Measurements from ENCODE around the gene CALHM5.

CALHM5 gene

GRCh38 chr6:116557893-116558292, 46.5 kb downstream of the CALHM5 start:
- no peaks in the 10 kb centered on the region for H3K4me1 ChIP-seq (ENCODE audit: insufficient read depth, low read length, poor library complexity, severe bottlenecking)

GRCh38 chr6:116560130-116560529, 48.7 kb downstream of the CALHM5 start:
- H3K27me3 ChIP-seq (ENCODE audit: insufficient read depth, low read length, poor library complexity, severe bottlenecking) = no peaks in the 10 kb centered on the region
- no peaks in the 10 kb centered on the region for H3K79me2 ChIP-seq (ENCODE audit: insufficient read depth, low read length)
- no peaks in the 10 kb centered on the region for H3K9me2 ChIP-seq (replicated peaks; ENCODE audit: low read depth, low read length)
- no peaks in the 10 kb centered on the region for H3K4me1 ChIP-seq (ENCODE audit: insufficient read depth, low read length, poor library complexity, severe bottlenecking)
- H4K20me1 ChIP-seq (ENCODE audit: insufficient read depth, low read length, poor library complexity, severe bottlenecking) = no peaks in the 10 kb centered on the region
- TF ChIP-seq CTCF (conservative IDR thresholded peaks at IDR 0.05; ENCODE audit: low read length) (no peak), EZH2phosphoT487 (IDR thresholded peaks at IDR 0.05; ENCODE audit: borderline replicate concordance) (no peak)
- H3K4me3 ChIP-seq (ENCODE audit: low read length, poor library complexity, severe bottlenecking) = no peak overlapping the region
- H3K9ac ChIP-seq (ENCODE audit: low read depth, low read length, poor library complexity, severe bottlenecking) = no peak overlapping the region
- no peaks in the 10 kb centered on the region for H3K9me3 ChIP-seq (ENCODE audit: insufficient read depth, low read depth, low read length)
- H3K36me3 ChIP-seq (ENCODE audit: insufficient read depth, low read length) = no peaks in the 10 kb centered on the region
- no peaks in the 10 kb centered on the region for H3F3A ChIP-seq (ENCODE audit: low read depth)
- peak overlapping the region; percentile 40; the same call in 1 of the 2 replicates for H2AFZ ChIP-seq (ENCODE audit: low read length)
- no peak overlapping the region for H3K4me2 ChIP-seq (ENCODE audit: low read depth, low read length, poor library complexity, severe bottlenecking)

More at GRCh38 chr6:116557893-116558292, 46.5 kb downstream of the CALHM5 start:
- no peaks in the 10 kb centered on the region for H4K20me1 ChIP-seq (ENCODE audit: insufficient read depth, low read length, poor library complexity, severe bottlenecking)
- no peak overlapping the region for H3K9ac ChIP-seq (ENCODE audit: low read depth, low read length, poor library complexity, severe bottlenecking)
- H2AFZ ChIP-seq (ENCODE audit: low read length) = no peak overlapping the region
- no peak for TF ChIP-seq CTCF (conservative IDR thresholded peaks at IDR 0.05; ENCODE audit: low read length)
- no peak for TF ChIP-seq EZH2phosphoT487 (IDR thresholded peaks at IDR 0.05; ENCODE audit: borderline replicate concordance)
- H3K4me2 ChIP-seq (ENCODE audit: low read depth, low read length, poor library complexity, severe bottlenecking) = no peak overlapping the region
- H3K36me3 ChIP-seq (ENCODE audit: insufficient read depth, low read length) = no peaks in the 10 kb centered on the region
- H3K9me2 ChIP-seq (replicated peaks; ENCODE audit: low read depth, low read length) = no peaks in the 10 kb centered on the region
- no peak overlapping the region for H3K4me3 ChIP-seq (ENCODE audit: low read length, poor library complexity, severe bottlenecking)
- no peaks in the 10 kb centered on the region for H3F3A ChIP-seq (ENCODE audit: low read depth)
- no peaks in the 10 kb centered on the region for H3K27me3 ChIP-seq (ENCODE audit: insufficient read depth, low read length, poor library complexity, severe bottlenecking)
- H3K79me2 ChIP-seq (ENCODE audit: insufficient read depth, low read length) = no peaks in the 10 kb centered on the region
- H3K9me3 ChIP-seq (ENCODE audit: insufficient read depth, low read depth, low read length) = no peaks in the 10 kb centered on the region

- Histone ChIP-seq H3K27me3 (ENCODE audit: insufficient read depth, low read length, poor library complexity, severe bottlenecking) (no peaks in the 10 kb centered on the region), H3K4me2 (ENCODE audit: low read depth, low read length, poor library complexity, severe bottlenecking) (no peak overlapping the region), H3K9me3 (ENCODE audit: insufficient read depth, low read depth, low read length) (no peaks in the 10 kb centered on the region), H2AFZ (ENCODE audit: low read length) (peak overlapping the region; percentile 39), H3K36me3 (ENCODE audit: insufficient read depth, low read length) (no peaks in the 10 kb centered on the region), H3K4me1 (ENCODE audit: insufficient read depth, low read length, poor library complexity, severe bottlenecking) (no peaks in the 10 kb centered on the region), H3F3A (ENCODE audit: low read depth) (no peaks in the 10 kb centered on the region), H3K9ac (ENCODE audit: low read depth, low read length, poor library complexity, severe bottlenecking) (no peak overlapping the region), H3K4me3 (ENCODE audit: low read length, poor library complexity, severe bottlenecking) (no peak overlapping the region), H4K20me1 (ENCODE audit: insufficient read depth, low read length, poor library complexity, severe bottlenecking) (no peaks in the 10 kb centered on the region), H3K79me2 (ENCODE audit: insufficient read depth, low read length) (no peaks in the 10 kb centered on the region), H3K9me2 (replicated peaks; ENCODE audit: low read depth, low read length) (no peaks in the 10 kb centered on the region)
- TF ChIP-seq CTCF (conservative IDR thresholded peaks at IDR 0.05; ENCODE audit: low read length) = peak; percentile 97
- no peak for TF ChIP-seq EZH2phosphoT487 (IDR thresholded peaks at IDR 0.05; ENCODE audit: borderline replicate concordance)
Observed at GRCh38 chr6:116561377-116562018, 50.1 kb downstream of the CALHM5 start.
